Measurements from ENCODE around the gene ST6GALNAC1.

Gene ST6GALNAC1

DNA sequence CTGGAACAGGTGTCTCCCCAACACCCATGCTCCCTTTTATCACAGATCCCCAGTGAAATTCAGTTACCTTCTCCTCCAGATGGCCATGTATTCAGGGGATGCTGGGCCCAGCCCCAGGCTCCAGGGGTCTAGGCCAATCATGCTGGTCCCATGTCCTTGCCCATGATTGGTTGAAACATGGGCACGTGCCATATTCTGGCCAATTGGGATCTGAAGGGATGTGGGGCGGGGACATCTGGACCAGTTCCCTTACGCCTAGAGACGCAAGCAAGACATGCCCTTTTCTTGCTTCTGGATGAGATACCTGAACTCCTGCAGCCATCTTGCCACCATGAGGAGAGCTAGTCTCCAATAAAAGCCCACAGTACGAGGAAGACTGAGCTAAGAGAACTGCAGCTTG lies 31.0 kb upstream of the ST6GALNAC1 start:
- DNase-seq, result no peak

DNA sequence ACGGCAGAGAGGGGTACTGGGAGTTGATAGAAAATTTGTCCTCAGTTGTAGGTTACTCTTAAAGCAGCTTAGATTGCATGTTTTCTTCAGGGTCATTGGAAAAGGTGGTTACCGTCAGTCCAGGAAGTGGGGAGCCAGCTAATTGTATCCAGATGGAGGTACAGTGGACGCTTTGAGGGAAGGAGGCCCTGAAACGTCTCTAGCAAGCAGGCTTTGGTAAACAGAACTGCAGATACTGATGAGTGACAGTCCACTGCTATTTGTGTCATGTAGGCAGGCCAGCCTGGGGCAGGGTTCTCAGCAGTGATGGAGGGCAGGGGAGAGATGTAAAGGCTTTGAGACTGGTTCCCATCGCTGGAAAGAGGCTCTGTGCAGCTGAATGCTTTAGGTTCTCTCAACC lies 30.2 kb upstream of the ST6GALNAC1 start:
- DNase-seq, result no peak

DNA sequence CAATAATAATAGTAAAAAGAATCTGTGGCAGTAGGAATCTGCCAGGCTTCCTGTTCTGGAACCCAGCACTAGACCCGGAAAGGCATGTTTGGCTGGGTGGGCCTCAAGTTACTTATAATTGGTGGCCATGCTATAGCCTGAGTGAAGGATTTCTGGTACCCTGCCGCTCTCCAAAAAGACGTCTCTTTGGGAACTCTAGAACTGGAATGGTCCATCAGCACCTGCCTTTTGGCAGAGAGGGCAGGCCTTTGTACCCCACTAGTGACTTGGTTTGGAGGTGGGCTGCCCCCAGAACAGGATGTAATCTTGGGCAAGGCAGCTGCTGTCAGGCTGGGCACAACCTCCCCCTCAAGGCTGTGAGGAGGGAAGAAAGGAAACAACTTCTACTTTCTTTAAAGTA lies 29.3 kb upstream of the ST6GALNAC1 start:
- DNase-seq, result no peak

DNA sequence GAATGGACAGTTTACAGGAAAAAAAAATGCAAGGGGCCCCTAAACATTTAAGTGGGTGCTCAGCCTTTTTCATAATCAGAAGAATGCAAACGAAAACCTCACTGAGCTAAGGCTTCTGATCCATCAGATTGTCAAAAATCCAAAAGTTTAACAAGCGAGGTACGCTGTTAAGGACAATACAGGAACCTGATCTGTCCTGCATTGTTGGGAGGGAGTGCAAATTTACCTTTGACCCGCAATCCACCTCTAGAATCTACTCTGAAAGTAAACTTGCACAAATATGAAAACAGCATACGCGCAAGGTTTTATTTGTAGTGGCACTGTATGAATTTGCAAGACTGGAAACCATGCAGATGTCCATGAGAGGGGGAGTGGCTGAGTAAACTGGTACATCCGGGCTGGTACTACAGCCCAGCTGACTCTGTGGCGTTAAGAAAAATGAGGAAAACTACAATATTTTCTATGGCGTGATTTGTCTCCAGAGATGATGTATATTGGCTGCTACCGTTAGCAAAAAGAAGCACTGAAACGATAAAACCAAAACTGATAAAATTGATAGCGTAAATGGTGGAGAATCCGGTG lies 28.8 kb upstream of the ST6GALNAC1 start:
- no peak for DNase-seq

DNA sequence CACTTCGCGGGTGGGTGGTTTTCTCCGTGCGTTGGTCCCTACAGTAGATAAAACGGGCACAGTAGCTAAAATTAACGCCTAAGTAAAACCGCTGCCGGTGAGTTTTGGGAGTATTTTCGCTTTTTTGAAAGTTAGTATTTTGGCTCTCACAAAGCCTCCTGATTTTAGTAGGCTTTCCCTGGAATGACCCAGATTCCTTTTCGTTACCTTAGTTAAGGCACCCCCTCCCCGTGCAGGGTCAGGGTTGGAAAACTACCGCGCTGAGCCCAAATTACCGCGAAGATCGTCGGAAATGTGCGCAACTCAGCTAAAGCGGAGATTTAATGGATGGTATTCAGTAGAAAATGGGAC lies 28.3 kb upstream of the ST6GALNAC1 start:
- DNase-seq, result no peak

DNA sequence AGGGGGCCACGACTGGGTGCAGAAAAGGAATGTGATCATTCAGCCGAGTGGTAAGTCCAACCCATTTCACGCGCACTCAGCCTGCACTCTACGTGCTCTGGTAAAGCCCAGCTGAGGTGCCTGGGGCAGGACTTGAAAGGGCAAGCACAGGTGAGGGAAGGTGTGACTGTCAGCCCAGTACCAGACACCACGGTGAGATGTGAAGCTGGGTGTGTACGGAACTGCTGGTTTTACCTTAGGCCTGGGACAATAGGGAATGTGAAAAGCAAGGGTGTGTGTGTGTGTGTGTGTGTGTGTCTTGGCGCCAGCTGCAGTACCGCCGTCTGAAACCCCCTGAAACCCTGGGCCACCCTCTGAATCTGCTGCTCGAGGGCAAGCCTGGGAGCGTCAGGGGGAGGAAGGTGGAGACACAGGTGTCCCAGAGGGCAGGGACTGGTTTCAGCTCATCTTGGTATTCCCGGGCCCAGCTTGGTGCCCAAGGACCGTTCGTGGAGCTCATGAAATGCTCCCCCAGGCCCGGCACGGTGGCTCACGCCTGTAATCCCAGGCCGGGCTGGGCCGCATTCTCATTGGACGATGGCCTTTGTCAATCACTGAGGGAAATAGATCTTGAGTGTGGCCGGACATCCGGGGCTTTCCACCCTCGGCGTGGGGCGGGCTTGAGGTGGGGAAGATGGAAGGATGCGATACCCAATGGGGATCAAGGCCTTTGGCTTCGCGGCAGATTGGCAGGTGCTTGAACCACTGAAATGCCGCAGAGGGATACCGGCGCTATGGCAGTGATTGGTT lies 27.8 kb upstream of the ST6GALNAC1 start:
- DNase-seq, result peak; percentile 100

DNA sequence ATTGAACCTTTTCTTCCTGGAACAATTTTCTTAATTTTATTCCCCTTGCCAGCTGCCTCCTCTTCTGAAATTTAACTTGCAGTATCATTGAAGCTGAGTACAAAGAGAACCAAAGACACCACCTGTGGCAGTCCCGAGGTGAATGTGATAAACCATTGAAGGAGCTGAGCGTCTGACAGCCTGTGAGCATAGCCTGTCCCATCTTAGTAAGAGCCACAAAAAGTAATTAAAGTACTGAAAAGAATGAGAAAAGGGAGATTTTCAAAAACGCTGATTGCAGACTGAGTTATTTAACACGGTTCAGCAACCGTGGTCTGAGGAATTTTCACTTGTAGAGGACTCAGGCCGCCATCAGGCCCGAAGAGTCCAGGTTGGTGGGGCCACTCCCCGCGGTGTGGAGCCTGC lies 27.2 kb upstream of the ST6GALNAC1 start:
- DNase-seq, result no peak

DNA sequence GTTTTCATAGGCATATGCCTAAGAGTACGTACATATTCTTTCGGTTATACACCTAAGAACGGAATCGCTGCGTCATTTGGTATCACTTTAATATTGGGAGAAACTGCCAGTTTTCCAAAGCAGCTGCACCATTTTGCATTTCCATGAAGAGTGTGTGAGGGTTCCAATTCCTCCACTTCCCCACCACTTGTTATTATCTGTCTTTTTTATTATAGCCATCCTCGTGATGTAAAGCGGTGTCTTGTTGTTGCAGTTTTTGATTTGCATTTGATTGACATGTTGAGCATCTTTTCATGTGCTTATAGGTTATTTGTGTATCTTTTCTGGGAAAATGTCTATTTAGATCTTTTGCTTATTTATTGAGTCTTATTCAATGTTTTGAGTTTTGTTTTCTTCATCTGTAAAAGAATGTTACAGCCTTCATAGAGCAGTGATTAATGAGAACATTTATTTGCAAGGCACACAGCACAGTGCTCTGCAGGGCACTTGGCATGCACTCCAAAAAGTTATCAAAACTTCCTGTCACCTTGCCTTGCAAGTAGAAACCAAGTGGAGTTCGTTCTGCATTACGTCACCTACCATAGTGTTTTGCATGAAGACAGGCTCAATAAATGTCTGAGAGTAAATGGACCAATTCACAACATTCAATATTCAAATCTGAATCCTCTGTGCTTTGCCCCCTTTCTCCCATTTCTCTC lies 26.6 kb upstream of the ST6GALNAC1 start:
- DNase-seq, result no peak

DNA sequence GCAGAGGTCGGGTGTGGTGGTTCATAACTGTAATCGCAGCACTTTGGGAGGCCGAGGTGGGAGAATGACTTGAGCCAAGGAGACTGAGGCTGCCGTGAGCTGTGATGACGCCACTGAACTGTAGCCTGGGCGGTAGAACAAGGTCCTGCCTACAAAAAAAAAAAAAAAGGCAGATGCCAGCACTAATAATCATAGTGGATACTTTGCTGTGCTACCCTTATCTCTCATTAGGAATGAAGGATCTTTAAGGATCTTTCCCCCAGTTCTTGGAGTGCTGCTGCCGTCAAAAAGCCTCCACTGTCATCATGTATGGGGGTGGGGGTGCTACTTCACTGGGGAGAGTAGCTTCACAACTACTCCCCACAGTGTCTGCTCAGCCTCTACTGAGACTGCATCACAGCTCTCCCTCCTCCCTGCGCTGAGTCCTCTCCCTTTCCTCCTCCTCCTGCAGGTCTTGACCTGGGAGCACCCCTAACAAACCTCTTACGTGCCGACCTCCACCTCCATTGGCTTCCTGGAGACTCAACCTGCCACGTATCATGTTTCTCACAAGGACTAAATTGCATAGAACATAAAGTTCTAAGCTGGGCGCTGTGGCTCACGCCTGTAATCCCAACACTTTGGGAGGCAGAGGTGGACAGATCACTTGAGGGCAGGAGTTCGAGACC lies 24.4 kb upstream of the ST6GALNAC1 start:
- no peak for DNase-seq

DNA sequence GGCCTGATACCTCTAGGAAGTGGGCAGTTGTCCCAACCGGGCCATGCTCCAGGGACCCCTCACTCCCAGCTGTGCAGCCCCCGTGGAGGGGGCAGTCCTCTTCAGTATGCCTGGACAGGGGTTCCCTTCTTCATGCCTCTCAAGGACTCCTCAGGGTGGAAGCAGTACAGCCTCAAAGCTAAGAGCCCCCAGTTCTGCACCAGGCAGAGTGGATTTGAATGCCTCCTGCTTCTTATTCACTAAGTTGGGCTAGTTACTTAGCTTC lies 23.9 kb upstream of the ST6GALNAC1 start:
- DNase-seq, result no peak

DNA sequence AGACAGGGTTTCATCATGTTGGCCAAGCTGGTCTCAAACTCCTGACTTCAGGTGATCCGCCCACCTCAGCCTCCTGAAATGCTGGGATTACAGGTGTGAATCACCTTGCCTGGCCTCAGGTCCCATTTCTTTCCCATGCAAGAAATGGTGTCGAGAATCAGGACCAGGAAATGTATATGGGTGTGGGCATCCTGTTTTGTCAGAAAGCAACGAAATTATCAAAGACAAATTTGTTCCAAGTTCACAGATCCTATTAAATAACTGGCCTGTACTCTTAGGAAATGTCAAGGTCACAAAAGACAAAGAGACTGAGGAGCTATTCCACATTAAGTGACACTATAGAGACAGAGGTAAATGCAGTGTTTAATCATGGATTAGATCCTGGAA lies 17.1 kb upstream of the ST6GALNAC1 start:
- DNase-seq, result no peak

DNA sequence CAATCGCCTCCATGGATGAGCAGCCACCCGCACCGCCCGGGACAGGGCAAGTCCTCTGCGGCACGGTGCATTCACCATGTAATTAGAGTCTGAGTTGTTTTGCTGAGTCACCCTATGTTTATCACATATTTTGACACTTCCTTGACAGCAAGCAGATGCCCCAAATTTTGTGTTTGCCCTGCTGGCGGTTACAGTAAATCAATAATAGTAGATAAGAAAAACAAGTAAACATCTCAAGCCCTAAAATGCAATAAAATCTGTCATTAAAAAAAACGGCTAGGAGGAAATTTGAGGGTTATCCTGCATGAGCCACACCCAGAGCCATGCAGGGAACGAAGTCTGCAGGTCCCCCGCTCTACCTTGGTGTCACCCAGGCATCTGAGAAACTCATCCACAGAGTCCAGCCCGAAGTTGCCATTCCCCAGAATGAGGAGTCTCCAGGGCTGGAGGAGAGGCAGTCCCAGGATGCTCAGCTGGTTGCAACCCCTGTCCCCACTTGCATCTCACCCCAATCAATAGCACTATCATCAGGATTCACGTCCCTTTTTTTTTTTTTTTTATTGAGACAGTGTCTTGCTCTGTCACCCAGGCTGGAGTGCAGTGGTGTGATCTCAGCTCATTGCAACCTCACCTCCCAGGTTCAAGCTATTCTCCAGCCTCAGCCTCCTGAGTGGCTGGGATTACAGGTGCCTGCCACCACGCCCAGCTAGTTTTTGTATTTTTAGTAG lies 16.5 kb upstream of the ST6GALNAC1 start:
- no peak for DNase-seq

DNA sequence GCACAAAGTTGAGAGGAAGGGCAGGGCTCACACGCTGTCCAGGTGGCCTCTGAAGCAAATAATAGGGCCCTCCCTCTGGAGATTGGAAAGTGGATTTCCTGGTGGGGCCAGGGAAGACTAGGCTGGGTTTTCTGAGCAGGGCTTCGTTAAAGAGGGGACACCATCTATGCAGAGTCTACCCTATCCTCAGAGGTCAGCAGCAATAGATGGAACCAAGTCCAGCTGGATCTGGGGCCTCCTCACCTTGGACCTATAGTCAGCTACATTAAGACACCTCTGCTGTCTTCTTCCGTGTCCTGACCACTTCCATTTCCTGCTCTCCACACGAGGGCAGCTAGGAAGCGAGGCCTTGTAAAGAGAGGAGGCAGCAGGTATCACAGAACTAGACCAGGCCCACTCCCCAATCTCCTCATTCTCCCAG lies 14.7 kb upstream of the ST6GALNAC1 start:
- DNase-seq, result no peak

DNA sequence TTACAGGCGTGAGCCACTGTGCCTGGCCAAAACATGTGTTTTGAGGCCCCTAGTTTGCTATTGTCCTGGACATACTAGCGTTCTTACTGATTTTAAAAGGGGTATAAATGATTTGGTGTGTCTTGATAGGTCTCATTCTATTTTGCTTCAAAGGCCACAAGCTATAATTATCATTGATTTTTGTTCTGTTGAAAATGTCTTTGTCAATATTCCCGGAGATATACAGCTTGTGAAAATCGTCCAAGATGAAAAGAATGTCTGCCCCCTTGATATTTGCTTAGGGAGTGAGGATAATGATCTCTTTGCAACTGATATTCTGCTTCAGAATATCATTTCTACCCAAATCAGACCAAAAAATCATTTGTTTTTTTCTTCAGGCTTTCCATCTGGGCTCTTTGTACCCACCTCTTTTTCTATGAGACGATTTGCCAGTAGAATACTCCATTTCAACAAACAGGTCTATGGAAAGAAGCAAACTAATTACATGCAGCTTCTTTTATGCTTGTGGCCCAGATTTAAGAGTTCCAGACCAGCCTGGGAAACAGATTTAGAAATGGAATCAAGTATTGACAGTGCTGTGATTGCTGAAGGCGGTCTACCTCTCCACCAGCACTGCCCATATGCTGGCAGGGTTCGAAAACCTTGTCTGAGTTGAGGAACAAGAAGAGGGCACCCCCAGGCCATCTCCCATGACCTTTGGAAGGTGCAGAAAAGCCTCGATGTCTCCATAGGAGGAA lies 14.1 kb upstream of the ST6GALNAC1 start:
- DNase-seq, result no peak

DNA sequence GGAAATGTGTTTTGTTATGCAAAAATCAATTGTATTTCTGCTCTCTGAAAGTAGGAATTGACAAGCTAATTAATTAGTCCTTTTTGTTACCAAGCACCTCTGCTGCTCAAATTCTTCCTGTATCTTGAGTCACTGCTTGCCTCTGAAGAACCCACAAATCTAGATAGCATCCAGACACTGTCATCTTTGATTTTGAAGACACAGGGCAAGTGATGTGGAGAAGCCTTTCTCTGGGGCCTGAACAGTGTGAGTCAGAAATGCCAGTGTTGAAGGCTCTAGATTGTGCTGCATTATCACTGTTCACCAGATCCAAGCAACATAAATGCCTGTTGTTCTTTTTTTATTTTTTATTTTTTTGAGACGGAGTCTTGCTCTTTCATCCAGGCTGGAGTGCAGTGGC lies 10.9 kb upstream of the ST6GALNAC1 start:
- DNase-seq, result no peak

DNA sequence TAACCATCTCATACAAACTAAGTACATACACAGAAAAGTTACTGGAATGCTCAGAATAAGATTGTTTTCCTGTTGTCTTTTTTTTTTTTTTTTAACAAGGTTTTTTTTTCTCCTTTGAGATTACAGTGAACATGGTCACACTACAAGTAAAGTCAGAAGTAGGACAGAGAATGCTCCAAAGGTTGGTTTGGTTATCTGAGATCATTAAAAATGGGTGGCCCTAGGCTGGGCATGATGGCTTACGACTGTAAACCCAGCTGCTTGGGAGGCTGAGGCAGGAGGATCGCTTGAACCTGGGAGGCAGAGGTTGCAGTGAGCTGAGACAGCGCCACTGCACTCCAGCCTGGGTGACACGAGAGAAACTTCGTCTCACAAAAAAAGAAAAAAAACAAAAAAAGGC lies 6.9 kb upstream of the ST6GALNAC1 start:
- no peak for DNase-seq

DNA sequence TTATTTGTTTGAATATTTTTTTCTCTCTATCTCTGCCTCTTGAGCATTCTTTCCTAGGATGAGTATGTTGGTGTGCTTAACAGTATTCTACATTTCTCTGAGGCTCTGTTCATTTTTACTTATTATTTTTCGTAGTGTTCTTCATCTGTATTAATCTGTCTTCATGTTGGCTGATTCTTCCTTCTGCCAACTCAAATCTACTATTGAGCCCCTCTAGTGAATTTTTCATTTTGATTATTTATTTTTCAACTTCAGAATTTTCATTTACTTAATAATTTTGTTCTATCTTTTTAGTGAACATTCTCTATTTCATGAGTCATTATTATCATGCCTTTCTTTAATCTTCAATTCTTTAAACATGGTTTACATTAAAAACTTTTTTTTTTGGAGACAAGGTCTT lies 3.2 kb upstream of the ST6GALNAC1 start:
- DNase-seq, result no peak

DNA sequence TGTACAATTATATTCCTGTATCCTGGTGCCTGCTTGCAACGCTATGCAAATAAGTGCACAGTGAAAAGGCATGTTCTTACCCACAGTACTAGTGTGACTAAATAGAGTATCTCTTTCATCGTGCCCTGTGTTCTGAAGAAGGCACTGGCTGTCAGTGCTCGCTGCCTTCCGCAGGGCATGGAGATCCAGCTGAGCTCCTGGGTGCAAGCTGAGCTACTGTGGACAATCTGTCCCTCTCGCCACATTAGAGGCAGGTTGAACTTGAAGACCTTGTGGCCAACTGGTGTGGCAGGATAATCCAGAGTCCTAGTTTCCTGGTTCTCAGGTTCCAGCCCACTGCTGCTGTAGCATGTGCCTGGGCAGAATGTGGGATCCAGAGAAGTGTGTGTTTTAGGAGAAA lies 1.9 kb upstream of the ST6GALNAC1 start:
- no peak for DNase-seq

DNA sequence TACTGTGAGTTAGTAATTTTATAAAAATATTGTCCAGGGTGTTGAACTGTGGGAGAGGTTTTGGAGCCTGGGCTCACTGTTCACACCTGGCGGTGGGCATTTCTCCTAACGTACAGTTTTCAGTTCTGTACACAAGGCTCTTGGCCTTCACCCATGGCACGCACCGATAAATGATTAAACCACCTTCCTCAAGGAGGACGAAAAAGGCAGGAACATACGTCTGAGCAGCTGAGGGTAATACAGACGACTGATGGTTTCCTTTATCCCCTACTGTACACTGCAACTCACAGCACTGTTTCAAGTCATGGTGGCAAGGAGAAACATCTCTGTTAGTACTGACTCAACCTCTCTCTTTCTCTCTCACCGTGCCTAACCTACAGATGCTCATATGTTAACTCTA lies 1.4 kb upstream of the ST6GALNAC1 start:
- no peak for DNase-seq

DNA sequence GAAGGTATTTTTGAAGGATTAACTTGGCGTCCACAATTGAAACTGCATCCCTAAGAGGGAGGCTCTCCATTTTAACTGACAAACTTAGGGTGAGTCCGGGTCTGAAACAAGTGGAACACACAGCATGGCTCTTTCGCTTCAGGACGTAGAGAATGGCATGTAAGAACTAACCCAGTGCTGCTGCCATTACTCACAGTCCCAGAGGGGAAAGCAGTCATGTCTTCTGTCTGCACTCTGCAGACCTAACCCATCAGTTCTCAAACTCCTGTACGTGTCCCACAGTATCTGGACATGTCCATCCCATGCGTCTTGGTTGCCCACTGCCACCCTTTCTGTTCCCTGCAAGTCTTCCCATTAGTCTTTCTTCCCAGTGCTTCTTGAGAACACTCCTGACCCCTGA lies 563 bp downstream of the ST6GALNAC1 start:
- DNase-seq, result no peak

DNA sequence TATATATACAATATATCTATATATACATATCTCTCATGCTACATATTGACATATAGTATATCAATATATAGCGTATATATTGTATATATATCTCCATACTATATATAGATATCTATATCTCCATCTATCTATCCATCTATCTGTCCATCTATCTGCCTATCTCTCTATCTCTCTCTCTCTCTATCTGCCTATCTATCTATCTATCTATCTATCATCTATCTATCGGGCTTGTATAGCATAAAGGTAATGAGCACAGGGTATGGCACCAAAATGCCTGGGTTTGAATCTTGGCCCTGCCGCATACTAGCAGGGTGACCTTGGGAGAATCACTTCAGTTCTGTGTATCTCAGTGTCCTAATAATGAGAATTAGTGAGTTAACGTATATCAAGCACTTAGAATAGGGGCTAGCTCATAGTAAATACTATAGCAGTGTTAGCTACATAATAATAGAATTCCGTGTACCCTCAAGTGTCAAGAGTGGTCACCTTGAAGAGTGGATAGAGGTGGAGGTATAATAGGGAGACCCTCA lies 1.5 kb downstream of the ST6GALNAC1 start:
- DNase-seq, result no peak

DNA sequence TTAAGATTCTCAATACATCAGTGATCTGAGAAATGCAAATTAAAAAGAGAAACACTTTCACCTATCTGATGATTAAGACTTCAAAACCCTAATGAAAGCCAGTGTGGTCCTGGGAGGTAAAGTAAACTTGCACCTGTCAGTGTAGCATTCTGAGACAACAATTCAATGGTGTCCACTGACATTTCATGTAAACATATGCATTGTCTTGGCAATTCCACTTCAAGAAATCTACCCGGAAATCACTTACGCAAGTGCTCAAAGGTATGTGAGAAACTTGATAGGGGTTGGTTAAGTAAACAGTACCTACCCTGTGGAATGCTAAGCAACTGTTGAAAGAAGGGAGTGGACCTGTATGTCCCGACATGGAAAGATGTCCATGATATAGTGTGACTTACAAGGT lies 2.1 kb downstream of the ST6GALNAC1 start:
- DNase-seq, result no peak
